SK-N-SH (cell line): ENCODE measurements around the gene OSBPL10.

Source experiments
- CHD2 ChIP-seq: fragments of 150-350 bp; IDR thresholded peaks from 2 replicates; pipeline ENCODE4 v1.6.1; 2018; ENCODE audit warnings: low read length; ENCODE audit not compliant: partially characterized antibody
- EZH2phosphoT487 ChIP-seq: fragments of 200-600 bp; sonication (generic); IDR thresholded peaks from 2 replicates; pipeline ENCODE4 v1.6.1; 2017; ENCODE audit warnings: low read depth, mixed run types, mild to moderate bottlenecking, antibody characterized with exemption, moderate library complexity, borderline replicate concordance
- POLR2AphosphoS5 ChIP-seq: IDR thresholded peaks from 2 replicates; pipeline ENCODE4 v1.6.1; 2012; ENCODE audit warnings: low read depth, low read length
- TF ChIP-seq, protein P1 (sequence below): fragments of 200-600 bp; sonication (generic); IDR thresholded peaks from 2 replicates; pipeline ENCODE4 v1.6.1; 2017; ENCODE audit warnings: antibody characterized with exemption, mild to moderate bottlenecking, moderate library complexity

DNA sequence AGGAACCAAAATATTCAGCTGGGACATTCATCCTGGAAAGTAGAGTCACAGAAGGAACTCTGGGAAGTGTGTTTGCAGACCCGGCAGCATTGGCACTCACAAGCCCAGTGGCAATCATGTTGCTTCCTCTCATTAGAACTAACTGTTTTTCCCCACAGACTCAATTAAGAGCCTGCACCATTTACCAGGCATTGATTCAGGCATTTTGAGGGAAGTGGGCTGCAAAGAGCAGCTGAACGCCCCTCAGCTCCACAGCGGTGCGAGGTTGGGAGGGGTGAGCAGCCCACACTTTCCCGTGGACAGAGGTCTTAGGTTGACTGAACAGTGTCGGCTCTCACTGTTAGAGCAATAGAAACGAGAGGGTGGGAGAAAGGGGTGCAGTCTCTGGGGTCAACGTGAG is 304.5 kb downstream of the OSBPL10 start:
- TF ChIP-seq, protein P1, sequence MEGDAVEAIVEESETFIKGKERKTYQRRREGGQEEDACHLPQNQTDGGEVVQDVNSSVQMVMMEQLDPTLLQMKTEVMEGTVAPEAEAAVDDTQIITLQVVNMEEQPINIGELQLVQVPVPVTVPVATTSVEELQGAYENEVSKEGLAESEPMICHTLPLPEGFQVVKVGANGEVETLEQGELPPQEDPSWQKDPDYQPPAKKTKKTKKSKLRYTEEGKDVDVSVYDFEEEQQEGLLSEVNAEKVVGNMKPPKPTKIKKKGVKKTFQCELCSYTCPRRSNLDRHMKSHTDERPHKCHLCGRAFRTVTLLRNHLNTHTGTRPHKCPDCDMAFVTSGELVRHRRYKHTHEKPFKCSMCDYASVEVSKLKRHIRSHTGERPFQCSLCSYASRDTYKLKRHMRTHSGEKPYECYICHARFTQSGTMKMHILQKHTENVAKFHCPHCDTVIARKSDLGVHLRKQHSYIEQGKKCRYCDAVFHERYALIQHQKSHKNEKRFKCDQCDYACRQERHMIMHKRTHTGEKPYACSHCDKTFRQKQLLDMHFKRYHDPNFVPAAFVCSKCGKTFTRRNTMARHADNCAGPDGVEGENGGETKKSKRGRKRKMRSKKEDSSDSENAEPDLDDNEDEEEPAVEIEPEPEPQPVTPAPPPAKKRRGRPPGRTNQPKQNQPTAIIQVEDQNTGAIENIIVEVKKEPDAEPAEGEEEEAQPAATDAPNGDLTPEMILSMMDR: no peak
- TF ChIP-seq EZH2phosphoT487 (no peak), POLR2AphosphoS5 (no peak), CHD2 (no peak)
